HG03342 (cell line): ENCODE data around the gene SNX25.

Experiments used
- ATAC-seq: cut with Tn5 transposase; IDR thresholded peaks from one replicate; pipeline ENCODE4 v1.9.1; 2021; ENCODE audit warnings: mild to moderate bottlenecking, moderate library complexity; ENCODE audit not compliant: unreplicated experiment

SNX25 gene

GRCh38 chr4:185370268-185370949 is 161.0 kb downstream of the SNX25 start:
- ATAC-seq = no peak

DNA sequence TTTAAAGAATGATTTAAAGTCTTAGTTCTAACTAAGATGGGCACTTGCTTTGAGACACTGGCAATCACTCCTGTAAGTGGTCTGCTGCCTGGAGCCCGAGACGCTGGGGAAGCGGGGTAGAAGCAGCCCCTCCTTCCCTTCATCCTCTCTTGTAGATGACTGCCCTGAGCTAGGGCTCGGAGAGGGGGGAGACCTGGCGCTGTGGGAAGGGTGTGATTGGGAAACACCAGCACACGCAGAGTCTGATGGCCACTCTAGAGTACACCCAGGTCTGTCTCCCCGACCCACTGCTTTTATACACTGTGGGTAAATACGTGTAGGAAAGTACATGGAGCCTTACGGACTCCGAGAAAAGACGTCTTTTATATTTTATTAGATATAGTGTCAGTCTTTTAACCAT is 162.3 kb downstream of the SNX25 start:
- ATAC-seq = no peak

GRCh38 chr4:185374027-185374426 is 164.6 kb downstream of the SNX25 start:
- no peak for ATAC-seq

DNA sequence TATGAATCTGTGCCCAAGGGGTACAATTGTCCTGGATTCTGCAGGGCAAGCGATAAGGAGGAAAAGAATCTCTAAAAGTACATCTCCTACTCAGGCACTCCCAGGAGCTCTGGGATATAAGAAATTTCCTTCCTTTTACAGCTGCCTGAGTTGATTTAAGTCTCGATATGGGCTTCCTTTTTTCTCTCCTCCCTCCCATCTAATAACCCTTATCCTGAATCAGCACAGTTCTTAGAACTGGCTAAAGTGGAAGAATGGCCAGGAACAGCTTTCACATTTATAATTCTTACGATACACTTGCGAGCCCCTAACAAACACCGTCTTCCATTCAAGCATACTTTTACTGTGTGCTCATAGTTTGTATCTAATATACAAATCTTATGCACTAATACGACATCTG is 165.2 kb downstream of the SNX25 start:
- ATAC-seq = no peak

- ATAC-seq = no peak
These were observed 168.9 kb downstream of the SNX25 start for GRCh38 chr4:185378264-185378663.

DNA sequence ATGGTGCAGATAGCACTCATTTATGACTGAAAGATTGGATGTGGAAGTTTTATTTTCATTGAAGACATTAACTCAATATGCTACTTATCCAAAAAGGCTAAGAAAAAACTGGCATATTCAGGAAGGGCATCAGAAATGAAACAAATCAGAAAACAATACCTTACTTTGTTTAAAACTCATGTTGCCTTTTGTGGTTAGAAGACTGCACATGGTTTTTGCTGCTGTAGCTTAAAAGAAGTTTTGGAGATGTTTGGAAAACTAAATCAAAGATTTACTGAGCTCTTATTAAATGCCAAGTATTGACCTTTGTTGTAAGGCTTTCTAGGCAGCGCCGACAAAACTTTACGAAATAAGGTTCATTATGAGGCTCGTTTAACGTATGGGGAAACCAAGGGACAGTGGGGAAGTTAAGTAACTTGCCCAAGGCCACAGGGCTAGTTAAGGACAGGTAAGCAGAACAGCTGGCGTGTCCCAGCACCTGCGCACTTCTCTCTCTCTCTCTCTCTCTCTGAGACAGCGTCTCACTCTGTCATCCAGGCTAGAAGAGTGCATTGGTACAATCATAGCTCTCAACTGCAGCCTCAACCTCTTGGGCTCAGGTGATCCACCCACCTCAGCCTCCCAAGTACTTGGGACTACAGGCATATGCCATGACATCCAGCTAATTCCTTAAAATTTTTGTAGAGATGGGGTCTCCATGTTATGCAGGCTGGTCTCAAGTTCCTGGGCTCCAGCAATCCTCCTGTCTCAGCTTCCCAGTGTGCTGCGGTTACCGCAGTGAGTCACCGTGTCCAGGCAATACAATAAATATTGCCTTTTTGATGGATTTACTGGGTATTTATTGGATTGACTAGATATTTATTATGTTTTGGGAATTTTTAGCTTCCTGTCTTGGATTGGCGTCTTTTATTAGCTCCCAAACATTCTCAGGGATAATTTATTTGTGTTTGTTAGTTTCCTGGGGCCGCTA is 170.2 kb downstream of the SNX25 start:
- no peak for ATAC-seq

DNA sequence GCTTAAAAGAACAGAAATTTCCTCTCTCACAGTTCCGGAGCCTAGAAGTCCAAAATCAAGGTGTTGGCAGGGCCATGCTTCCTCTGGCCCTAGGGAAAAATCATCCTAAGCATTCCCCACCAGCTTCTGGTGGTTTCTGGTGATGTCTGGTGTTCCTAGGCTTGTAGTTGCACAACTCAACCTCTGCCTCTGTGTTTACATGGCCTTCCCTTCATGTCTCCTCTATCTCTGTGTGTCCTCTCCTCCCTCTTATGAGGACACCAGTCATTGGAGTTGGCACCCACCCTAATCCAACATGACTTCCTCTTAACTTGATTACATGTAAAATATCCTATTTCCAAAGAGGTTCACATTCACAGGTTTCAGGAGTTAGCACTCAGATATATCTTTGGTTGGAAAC is 170.9 kb downstream of the SNX25 start:
- ATAC-seq = no peak

- ATAC-seq = no peak
These were observed 172.1 kb downstream of the SNX25 start for GRCh38 chr4:185381288-185382196.

- no peak for ATAC-seq
These were observed 173.4 kb downstream of the SNX25 start for GRCh38 chr4:185382754-185383153.

DNA sequence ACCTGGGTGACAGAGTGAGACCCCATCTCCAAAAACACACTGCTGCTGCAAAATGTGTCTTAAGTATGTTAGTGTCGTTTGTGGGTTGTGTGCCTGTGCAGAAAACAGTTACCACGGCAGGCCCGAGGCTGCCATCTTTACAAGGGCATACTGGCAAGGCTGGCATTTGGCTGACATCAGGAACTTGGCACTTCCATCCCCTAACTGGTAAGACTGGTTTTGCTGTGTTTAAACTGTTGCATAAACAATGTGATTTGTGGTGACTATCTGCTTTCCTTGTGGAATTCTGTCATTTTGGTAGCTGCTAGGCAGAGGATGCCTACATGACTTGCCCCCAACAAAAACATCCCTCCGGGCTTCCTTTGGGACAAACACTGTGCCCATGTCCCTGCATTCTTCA is 174.1 kb downstream of the SNX25 start:
- no peak for ATAC-seq

DNA sequence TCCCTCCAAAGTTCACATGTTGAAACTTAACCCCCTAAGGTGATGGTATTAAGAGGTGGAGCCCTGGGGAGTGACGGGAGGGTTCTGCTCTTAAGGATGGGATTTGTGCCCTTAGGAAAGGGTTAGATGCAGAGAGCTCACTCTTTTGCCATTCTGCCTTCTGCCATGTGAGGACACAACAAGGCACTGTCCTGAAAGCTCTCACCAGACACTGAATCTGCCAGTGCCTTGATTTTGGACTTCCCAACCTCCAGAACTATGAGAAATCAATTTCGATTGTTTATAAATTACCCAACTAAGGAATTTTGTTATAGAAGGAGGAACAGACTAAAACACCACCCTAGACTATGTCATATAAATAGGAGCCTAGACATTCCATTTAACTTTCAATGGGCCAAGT is 174.7 kb downstream of the SNX25 start:
- ATAC-seq = no peak

GRCh38 chr4:185384930-185385331 is 175.5 kb downstream of the SNX25 start:
- no peak for ATAC-seq

DNA sequence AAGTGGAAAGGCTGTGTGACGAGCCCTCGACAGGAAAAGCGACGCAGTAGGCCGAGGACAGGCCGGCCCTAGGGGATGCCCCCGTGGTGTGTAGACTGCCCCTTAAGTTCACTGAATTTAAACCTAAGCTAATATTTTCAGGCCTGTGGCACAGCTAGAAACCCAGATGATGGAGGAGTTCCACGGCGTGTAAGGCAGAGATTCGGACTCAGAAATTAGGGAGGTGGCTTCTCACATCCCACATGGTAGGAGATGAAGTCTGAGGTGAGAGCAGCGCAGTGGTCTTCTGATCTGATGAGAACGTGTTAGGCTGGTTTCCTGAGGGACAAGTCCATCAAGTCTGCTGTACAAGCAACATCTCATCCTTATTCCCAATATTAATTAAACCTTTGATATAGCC is 178.6 kb downstream of the SNX25 start:
- ATAC-seq = no peak

DNA sequence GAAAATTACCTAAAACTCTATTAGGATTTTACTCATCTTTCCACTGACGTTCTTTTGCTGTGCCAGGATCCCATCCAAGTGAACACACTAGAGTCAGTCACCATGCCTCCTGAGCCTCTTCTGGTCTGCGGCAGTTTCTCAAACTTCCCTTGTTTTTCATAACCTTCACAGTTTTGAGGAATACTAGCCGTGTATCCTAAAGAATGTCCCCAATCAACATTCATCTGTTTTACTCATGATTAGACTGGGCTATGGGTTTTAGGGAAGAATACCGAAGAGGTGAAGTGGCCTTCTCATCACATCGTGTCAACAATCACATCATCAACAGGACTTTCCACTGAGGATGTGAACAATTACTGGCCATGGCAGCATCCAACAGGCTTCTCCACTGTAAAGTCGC is 181.5 kb downstream of the SNX25 start:
- no peak for ATAC-seq

- no peak for ATAC-seq
These were observed 182.8 kb downstream of the SNX25 start for GRCh38 chr4:185392156-185392555.

DNA sequence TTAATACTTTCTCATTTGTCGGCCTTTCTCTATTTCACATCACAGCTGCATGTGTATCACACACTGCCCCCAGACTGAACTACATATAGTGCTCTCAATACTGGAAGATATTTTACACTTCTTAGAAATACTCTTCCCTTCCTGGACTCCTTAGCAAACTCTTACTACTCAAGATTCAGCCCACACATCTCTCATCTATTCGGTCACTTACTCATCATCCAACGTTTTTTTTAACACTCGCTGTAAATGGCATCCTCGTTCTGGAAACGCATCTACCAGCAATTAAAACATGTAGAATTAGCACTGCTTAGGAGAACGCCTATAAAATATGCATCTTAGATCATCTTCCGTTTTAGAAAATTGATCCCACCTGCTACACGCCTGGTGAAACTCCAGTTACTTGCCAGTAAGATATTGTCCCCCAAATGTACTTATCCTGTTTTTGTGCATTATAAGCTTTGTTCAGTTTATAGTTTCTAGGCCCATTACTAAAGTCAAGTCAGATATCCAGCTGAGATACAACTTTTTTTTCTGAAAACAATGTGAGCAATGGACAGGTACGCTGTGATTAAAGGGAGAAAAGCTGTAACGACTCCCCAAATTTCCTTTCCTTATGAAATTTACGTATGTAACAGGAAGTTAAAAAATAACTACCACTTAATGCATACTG is 185.3 kb downstream of the SNX25 start:
- ATAC-seq = no peak

GRCh38 chr4:185395238-185395955 is 186.0 kb downstream of the SNX25 start, which contains the start of gene LRP2BP:
Gene LRP2BP (minus strand): TSS chr4:185395924. CDS start chr4:185378186, 17,738 bp downstream.
- ATAC-seq = no peak

DNA sequence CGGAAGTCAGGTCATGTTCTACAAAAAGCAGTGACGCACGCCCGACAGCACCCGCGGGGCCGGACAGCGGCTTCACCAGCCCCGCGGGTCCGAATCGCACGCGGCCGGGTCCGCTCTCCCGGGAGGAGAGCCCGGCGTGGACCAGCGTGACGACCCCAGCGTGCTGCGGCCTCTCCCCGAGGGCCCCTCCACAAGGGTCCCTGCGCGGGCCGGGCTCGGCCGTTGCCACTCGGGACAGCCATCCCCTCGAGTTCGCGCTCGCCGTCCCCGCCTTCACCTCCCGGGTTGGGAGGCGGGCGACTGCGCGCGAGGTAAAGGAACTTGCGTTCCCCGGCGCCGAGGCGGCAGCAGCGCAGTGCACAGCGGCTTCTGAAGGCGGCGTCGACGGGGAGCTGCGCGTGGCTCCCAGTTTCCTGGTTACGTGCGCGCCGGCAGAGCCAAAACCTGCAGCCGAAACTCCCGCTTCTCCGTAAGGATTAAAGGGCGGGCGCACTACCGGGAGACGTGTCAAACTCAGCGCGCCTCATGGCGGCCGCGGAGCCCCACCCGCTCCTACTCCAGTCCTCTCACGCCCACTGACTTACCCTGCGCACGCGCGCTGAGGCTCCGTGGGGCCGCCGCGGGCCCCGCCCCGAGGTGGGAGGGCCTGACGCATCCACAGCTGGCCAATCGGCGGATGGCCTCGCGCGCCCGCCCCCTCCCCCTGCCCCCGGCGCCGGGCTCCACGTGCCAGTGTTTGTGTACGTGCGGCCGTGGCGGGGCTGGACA is 186.7 kb downstream of the SNX25 start:
- peak; percentile 80 for ATAC-seq
